Measurements from ENCODE around the gene ASPHD2. TPM values are rescaled to one million over a fixed set of nuclear protein-coding genes. Genes with fewer than 3 reads are reported as not detected.
A peak's percentile ranks its signal among the peaks of the same experiment; 100 is the strongest.
"Not testable (repeated sequence)": the region's sequence is repeated elsewhere in the genome, so short reads cannot be mapped to it uniquely, and the experiment has no call there.

ASPHD2 gene
- polyA plus RNA-seq, 1 of the 3 experiments (the other 2 are of a cell fraction), result 2.2 TPM

DNA sequence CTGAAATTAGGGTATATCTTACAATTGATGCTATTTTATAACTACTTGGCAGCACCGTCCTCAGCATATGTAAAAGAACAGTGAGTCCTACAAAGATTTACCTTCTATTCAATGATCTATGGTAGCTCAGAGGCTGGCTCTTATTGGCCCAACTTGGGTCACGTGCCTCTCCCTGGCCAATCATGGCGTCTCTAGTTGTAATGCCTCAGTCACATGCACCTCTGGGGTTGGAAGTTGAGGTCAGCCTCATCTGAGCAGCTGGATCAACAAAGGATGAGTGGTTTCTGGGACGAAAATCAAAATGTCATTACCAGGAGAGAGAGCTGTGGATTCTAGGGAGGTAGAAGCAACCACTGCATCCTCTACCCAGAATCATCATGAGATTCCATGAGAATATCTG is 22.9 kb upstream of the ASPHD2 start:
- no peaks in the 10 kb centered on the region for H3K36me3 ChIP-seq (replicated peaks in 1 of 2; ENCODE audit: control insufficient read depth in 1 of 2, insufficient read depth in 2 of 2, low read length in 1 of 2)
- no peak overlapping the region for H3K4me3 ChIP-seq (ENCODE audit: low read depth in 2 of 2, low read length in 1 of 2)
- TF ChIP-seq, protein P1, sequence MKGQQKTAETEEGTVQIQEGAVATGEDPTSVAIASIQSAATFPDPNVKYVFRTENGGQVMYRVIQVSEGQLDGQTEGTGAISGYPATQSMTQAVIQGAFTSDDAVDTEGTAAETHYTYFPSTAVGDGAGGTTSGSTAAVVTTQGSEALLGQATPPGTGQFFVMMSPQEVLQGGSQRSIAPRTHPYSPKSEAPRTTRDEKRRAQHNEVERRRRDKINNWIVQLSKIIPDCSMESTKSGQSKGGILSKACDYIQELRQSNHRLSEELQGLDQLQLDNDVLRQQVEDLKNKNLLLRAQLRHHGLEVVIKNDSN (IDR thresholded peaks at IDR 0.05; ENCODE audit: borderline replicate concordance, low read depth), result peak; percentile 63; the same call in 1 of the 2 replicates
- TF ChIP-seq, protein P2, sequence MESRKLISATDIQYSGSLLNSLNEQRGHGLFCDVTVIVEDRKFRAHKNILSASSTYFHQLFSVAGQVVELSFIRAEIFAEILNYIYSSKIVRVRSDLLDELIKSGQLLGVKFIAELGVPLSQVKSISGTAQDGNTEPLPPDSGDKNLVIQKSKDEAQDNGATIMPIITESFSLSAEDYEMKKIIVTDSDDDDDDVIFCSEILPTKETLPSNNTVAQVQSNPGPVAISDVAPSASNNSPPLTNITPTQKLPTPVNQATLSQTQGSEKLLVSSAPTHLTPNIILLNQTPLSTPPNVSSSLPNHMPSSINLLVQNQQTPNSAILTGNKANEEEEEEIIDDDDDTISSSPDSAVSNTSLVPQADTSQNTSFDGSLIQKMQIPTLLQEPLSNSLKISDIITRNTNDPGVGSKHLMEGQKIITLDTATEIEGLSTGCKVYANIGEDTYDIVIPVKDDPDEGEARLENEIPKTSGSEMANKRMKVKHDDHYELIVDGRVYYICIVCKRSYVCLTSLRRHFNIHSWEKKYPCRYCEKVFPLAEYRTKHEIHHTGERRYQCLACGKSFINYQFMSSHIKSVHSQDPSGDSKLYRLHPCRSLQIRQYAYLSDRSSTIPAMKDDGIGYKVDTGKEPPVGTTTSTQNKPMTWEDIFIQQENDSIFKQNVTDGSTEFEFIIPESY (IDR thresholded peaks at IDR 0.05; ENCODE audit: borderline replicate concordance, low read depth), result no peak
- H3K79me2 ChIP-seq (ENCODE audit: insufficient read depth), result no peaks in the 10 kb centered on the region
- H3K9me2 ChIP-seq, result no peaks in the 10 kb centered on the region
- H3K9me3 ChIP-seq, result no peaks in the 10 kb centered on the region
- POLR2A ChIA-PET, result no interaction called here
- H2AFZ ChIP-seq (ENCODE audit: low read depth), result no peak overlapping the region
- CTCF ChIA-PET, result interaction anchor here (1.6 to 7.3 kb wide), 3 partner anchors 9 to 55 kb away, joined by 5 to 62 read pairs (median 6); no protein-coding TSS in a partner anchor
- H4K20me1 ChIP-seq (ENCODE audit: insufficient read depth), result no peaks in the 10 kb centered on the region
- no peak overlapping the region for H3K27ac ChIP-seq (ENCODE audit: low read depth in 2 of 2, low read length in 1 of 2)
- H3K4me1 ChIP-seq (ENCODE audit: control insufficient read depth in 1 of 2, insufficient read depth in 2 of 2, low read depth in 1 of 2, low read length in 1 of 2), result peaks cover 0 to 7% of the 10 kb centered on the region in 2 experiments; a peak in 1 of 4 replicates
- DNase-seq, result no peak
- H3K4me2 ChIP-seq, result no peak overlapping the region
- no peak overlapping the region for H3K9ac ChIP-seq
- H3F3A ChIP-seq (replicated peaks; ENCODE audit: insufficient read depth), result no peaks in the 10 kb centered on the region
- WGBS (ENCODE audit: low lambda C conversion rate), result 60% methylated on average over 4 of the region's 4 CpGs
- no peaks in the 10 kb centered on the region; the same call in 1 of the 2 replicates for H3K27me3 ChIP-seq (ENCODE audit: insufficient read depth)

DNA sequence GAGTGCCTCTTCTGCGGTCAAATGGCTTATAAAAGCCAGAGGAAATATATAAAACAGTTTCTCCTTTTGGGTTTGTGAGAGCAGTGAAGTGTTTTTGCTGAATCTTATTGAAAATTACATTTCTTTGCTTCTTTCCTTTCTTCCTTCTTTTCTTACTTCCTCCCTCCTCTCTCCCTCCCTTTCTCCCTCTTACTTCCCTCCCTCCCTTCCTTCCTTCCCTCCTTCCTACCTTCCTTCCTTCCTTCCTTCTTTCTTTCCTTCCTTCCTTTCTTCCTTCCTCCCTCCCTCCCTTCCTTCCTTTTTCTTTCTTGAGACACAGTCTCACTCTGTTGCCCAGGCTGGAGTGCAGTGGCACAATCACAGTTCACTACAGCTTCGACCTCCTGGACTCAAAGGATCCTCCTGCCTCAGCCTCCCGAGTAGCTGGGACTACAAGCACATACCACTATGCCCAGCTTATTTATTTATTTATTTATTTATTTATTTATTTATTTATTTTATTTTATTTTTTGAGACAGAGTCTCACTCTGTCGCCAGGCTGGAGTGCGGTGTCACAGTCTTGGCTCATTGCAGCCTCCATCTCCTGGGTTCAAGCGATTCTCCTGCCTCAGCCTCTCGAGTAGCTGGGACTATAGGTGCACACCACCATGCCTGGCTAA is 20.4 kb upstream of the ASPHD2 start:
- 58% methylated on average over 7 of the region's 7 CpGs for WGBS (ENCODE audit: low lambda C conversion rate)
- H3K9ac ChIP-seq; H2AFZ ChIP-seq (ENCODE audit: low read depth); DNase-seq; POLR2A ChIA-PET; H3K4me1 ChIP-seq (ENCODE audit: control insufficient read depth in 1 of 2, insufficient read depth in 2 of 2, low read depth in 1 of 2, low read length in 1 of 2); H3K27me3 ChIP-seq (ENCODE audit: insufficient read depth); H4K20me1 ChIP-seq (ENCODE audit: insufficient read depth); H3K4me2 ChIP-seq; H3K9me2 ChIP-seq; H3K9me3 ChIP-seq; H3K36me3 ChIP-seq (replicated peaks in 1 of 2; ENCODE audit: control insufficient read depth in 1 of 2, insufficient read depth in 2 of 2, low read length in 1 of 2); H3K27ac ChIP-seq (ENCODE audit: low read depth in 2 of 2, low read length in 1 of 2); H3F3A ChIP-seq (replicated peaks; ENCODE audit: insufficient read depth); H3K79me2 ChIP-seq (ENCODE audit: insufficient read depth); H3K4me3 ChIP-seq (ENCODE audit: low read depth in 2 of 2, low read length in 1 of 2): not testable (repeated sequence)
- CTCF ChIA-PET, result interaction anchor here (0.6 to 1.3 kb wide), 3 partner anchors 10 to 119 kb away, joined by 3 to 4 read pairs (median 3); no protein-coding TSS in a partner anchor

DNA sequence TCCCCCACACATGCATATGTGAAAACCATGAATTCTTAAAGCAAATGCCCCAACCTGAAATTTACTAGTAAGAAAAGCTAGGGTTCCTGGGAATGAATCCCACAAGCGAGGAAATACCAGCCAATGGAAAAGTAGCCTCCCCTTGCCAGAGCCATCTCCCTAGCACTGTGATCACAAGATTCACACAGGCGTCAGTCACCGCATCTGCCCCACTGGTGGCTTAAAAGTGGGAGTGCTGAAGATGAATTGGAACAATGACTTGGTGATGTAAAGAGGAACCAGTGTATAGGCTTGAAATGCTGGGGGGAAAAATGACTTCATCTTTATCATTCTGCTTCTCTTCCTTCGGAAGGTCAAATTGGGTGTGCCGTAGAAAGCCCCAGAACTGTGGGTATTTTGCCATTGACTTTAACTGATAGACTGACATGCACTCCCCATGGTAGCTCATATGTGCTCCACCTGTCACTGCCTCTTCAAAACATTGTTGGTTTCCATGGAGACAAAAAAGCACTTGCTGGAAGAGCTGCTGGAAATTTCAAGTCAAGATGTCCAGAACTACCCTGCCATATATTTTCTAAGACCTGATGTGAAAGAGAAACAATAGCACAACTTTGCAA is 19.2 kb upstream of the ASPHD2 start:
- POLR2A ChIA-PET, result no interaction called here
- 58% methylated on average over 5 of the region's 5 CpGs for WGBS (ENCODE audit: low lambda C conversion rate)
- CTCF ChIA-PET, result interaction anchor here (1.3 to 3.1 kb wide), 4 partner anchors 14 to 51 kb away, joined by 3 to 20 read pairs (median 6); no protein-coding TSS in a partner anchor
- no peak for TF ChIP-seq POLR2AphosphoS5 (IDR thresholded peaks at IDR 0.05; ENCODE audit: low read depth, low read length)
- TF ChIP-seq, protein P2 (IDR thresholded peaks at IDR 0.05; ENCODE audit: borderline replicate concordance, low read depth), result no peak
- TF ChIP-seq FOSL2 (IDR thresholded peaks at IDR 0.05; ENCODE audit: borderline replicate concordance, low read depth), result no peak
- TF ChIP-seq, protein P3, sequence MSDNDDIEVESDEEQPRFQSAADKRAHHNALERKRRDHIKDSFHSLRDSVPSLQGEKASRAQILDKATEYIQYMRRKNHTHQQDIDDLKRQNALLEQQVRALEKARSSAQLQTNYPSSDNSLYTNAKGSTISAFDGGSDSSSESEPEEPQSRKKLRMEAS (IDR thresholded peaks at IDR 0.05; ENCODE audit: low read depth), result no peak
- TF ChIP-seq FOXJ3 (CRISPR knock-in tag; IDR thresholded peaks at IDR 0.05), result no peak
- TF ChIP-seq EZH2phosphoT487 (IDR thresholded peaks at IDR 0.05; ENCODE audit: borderline replicate concordance, low read depth), result no peak
- no peak for TF ChIP-seq YY1 (IDR thresholded peaks at IDR 0.05; ENCODE audit: low read depth)
- TF ChIP-seq, protein P4, sequence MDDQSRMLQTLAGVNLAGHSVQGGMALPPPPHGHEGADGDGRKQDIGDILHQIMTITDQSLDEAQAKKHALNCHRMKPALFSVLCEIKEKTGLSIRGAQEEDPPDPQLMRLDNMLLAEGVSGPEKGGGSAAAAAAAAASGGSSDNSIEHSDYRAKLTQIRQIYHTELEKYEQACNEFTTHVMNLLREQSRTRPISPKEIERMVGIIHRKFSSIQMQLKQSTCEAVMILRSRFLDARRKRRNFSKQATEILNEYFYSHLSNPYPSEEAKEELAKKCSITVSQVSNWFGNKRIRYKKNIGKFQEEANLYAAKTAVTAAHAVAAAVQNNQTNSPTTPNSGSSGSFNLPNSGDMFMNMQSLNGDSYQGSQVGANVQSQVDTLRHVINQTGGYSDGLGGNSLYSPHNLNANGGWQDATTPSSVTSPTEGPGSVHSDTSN (IDR thresholded peaks at IDR 0.05), result no peak
- TF ChIP-seq, protein P5, sequence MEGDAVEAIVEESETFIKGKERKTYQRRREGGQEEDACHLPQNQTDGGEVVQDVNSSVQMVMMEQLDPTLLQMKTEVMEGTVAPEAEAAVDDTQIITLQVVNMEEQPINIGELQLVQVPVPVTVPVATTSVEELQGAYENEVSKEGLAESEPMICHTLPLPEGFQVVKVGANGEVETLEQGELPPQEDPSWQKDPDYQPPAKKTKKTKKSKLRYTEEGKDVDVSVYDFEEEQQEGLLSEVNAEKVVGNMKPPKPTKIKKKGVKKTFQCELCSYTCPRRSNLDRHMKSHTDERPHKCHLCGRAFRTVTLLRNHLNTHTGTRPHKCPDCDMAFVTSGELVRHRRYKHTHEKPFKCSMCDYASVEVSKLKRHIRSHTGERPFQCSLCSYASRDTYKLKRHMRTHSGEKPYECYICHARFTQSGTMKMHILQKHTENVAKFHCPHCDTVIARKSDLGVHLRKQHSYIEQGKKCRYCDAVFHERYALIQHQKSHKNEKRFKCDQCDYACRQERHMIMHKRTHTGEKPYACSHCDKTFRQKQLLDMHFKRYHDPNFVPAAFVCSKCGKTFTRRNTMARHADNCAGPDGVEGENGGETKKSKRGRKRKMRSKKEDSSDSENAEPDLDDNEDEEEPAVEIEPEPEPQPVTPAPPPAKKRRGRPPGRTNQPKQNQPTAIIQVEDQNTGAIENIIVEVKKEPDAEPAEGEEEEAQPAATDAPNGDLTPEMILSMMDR (IDR thresholded peaks at IDR 0.05), result no peak

More for the DNA sequence above, 19.2 kb upstream of the ASPHD2 start:
- Histone ChIP-seq H3K9me2 (no peaks in the 10 kb centered on the region), H3K36me3 (replicated peaks in 1 of 2; ENCODE audit: control insufficient read depth in 1 of 2, insufficient read depth in 2 of 2, low read length in 1 of 2) (no peaks in the 10 kb centered on the region), H3K9ac (no peak overlapping the region), H4K20me1 (ENCODE audit: insufficient read depth) (no peaks in the 10 kb centered on the region), H2AFZ (ENCODE audit: low read depth) (no peak overlapping the region), H3K9me3 (no peaks in the 10 kb centered on the region), H3K4me1 (ENCODE audit: control insufficient read depth in 1 of 2, insufficient read depth in 2 of 2, low read depth in 1 of 2, low read length in 1 of 2) (peaks cover 0 to 6% of the 10 kb centered on the region in 2 experiments; a peak in 1 of 4 replicates), H3K79me2 (ENCODE audit: insufficient read depth) (no peaks in the 10 kb centered on the region), H3K4me3 (ENCODE audit: low read depth in 2 of 2, low read length in 1 of 2) (no peak overlapping the region), H3K27ac (ENCODE audit: low read depth in 2 of 2, low read length in 1 of 2) (no peak overlapping the region), H3F3A (replicated peaks; ENCODE audit: insufficient read depth) (no peaks in the 10 kb centered on the region), H3K27me3 (ENCODE audit: insufficient read depth) (no peaks in the 10 kb centered on the region; the same call in 1 of the 2 replicates), H3K4me2 (no peak overlapping the region)
- no peak for DNase-seq

Data from SK-N-SH (cell line).